MM.1S (cell line): ENCODE results near the gene SEZ6L.

Source experiments
- CTCF ChIP-seq: fragments of 300-600 bp; sonication (generic); IDR thresholded peaks from 2 replicates; pipeline ENCODE4 v1.5.1; 2016; ENCODE audit warnings: antibody characterized with exemption, low read length, mixed read lengths
- EZH2 ChIP-seq: fragments of 300-600 bp; sonication (generic); optimal IDR thresholded peaks from 2 replicates; pipeline ENCODE3; 2017; ENCODE audit warnings: low read depth, mild to moderate bottlenecking, antibody characterized with exemption, low read length, mixed read lengths
- EZH2phosphoT487 ChIP-seq: fragments of 300-600 bp; sonication (generic); IDR thresholded peaks from 2 replicates; pipeline ENCODE4 v1.6.1; 2018; ENCODE audit warnings: antibody characterized with exemption, low read length

GRCh38 chr22:26276529-26277160 is 107.4 kb downstream of the SEZ6L start:
- TF ChIP-seq CTCF (no peak), EZH2 (no peak), EZH2phosphoT487 (no peak)
